ENCODE results near the gene DARS1. TPM values are rescaled to one million over a fixed set of nuclear protein-coding genes. Genes with fewer than 3 reads are reported as not detected.

The DARS1 gene
- total RNA-seq = 44.4 TPM

DNA sequence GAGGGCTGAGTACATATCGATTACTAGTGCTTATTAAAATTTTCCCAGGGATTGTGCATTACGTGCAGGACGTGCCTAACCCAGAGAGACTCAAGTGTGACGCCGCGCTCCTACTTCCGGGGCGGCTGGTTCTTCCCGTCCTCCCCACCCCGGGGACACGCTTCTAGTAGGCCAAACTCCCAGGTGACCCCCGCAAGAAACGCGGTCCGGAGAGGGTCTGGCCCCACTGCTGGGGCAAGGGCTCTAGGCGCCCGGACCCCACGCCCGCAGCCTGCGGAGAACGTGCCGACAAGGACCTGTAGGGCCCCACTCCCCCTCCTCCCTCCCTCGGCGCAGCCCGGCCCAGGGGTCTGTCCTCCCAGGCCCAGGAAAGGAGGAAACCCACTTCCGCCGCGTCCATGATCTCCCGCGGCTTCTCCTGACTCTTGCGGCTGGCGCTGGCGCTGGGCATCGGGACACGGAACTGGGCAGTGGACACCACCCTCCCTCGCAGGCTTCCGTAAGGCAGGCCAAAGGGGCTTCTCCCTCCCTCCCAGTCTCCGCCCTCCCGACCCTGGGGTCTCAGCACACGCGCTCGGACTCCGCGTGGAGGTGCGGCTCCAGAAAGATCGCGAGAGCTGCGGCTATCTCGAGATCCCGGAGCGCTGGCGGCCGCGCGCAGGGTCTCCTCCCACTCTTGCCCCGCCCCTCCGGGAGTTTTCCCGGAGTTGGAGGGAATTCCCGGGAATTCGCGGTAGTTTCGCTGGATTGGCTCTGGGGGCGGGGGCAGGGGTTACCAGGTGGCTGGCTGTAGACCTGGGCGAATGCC is at the start of gene DARS1:
Gene DARS1 (minus strand): TSS at position 609 of the 808 bp plus-strand sequence. CDS start 158 bp downstream, at position 451.

DNA sequence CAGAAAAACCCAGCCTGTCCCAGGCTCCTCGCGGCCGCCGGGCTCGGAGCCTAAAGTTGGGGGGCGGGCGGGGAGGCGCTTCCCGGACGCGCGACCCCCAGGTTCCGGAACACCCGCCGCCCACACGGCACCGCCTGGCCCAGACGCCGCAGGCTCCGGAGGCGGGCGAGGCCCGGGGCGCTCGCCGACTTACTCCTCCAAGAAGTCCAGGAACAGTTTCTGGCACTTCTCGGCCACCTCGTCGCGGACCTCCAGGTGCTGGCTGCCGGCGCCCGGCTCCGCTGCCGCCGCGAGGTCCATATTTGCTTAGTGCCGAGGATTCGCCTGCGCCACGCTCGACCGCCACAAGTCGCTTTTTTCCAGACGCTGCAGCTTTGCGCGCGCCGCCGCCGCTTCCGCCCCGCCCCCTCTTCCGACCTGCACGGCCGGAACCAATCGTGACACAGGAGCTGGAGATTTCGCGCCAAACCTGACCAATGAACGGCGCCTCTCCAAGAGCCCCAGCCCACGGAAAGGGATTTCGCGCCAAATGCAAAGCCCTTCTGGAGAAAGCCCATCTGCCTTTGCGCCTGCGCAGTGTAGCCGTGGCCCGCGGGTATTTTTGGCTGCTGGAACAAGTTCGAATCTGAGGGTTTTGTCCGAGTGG is 109.2 kb downstream of the DARS1 start, which contains the start of gene MCM6:
Gene MCM6 (minus strand): TSS at position 378 of the 646 bp plus-strand sequence. CDS start 78 bp downstream, at position 300.

Other genes starting within 250 kb of the DARS1 start
- 88.3 TPM for gene UBXN4, start 243.8 kb downstream of the DARS1 start, total RNA-seq
- gene LCT, start 148.4 kb downstream of the DARS1 start, total RNA-seq = not detected
- 24.7 TPM for gene MCM6, start 109.2 kb downstream of the DARS1 start, total RNA-seq
- gene CXCR4, start 132.5 kb upstream of the DARS1 start, total RNA-seq = 77.3 TPM

Measured in parietal lobe (tissue), 1 donor.